Gastrocnemius medialis (tissue), 4 donors: Measurements from ENCODE around the gene CREBBP.

Experiments
- POLR2A ChIP-seq, 2 donors: fragments of 450-650 bp; IDR thresholded peaks; one replicate each; pipeline ENCODE4 v1.6.1; 2017; ENCODE audit warnings: antibody characterized with exemption in 2 of 2, mild to moderate bottlenecking in 2 of 2, moderate library complexity in 2 of 2
- TF ChIP-seq, protein P1 (sequence below), 5 experiments: fragments of 450-650 bp in 3 of 5; fragments of 200-600 bp in 2 of 5; sonication (generic) in 2 of 5; IDR thresholded peaks in 4 of 5; conservative IDR thresholded peaks in 1 of 5; 1 replicate in 4 of 5; 2 replicates in 1 of 5; pipeline ENCODE4 v1.5.1; 2016 to 2019; ENCODE audit warnings: antibody characterized with exemption in 5 of 5, mild to moderate bottlenecking in 3 of 5, moderate library complexity in 3 of 5

DNA sequence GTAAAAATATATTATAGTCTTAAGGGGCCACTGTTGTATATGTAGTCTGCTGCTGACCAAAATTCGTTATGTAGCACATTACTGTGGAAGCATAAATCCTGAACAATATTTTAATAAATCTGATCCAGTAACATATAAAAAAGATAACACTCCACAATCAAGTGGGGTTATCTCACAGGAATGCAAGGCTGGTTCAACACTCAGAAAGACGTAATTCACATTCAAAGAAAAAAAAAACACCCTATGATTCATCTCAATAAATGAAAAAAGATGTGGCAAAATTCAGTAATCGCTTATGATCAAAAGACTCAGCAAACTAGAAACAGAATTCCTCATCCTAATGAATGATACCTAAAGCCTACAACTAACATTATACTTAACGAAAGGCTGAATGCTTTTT, 47.8 kb downstream of the CREBBP start:
- TF ChIP-seq, protein P1, sequence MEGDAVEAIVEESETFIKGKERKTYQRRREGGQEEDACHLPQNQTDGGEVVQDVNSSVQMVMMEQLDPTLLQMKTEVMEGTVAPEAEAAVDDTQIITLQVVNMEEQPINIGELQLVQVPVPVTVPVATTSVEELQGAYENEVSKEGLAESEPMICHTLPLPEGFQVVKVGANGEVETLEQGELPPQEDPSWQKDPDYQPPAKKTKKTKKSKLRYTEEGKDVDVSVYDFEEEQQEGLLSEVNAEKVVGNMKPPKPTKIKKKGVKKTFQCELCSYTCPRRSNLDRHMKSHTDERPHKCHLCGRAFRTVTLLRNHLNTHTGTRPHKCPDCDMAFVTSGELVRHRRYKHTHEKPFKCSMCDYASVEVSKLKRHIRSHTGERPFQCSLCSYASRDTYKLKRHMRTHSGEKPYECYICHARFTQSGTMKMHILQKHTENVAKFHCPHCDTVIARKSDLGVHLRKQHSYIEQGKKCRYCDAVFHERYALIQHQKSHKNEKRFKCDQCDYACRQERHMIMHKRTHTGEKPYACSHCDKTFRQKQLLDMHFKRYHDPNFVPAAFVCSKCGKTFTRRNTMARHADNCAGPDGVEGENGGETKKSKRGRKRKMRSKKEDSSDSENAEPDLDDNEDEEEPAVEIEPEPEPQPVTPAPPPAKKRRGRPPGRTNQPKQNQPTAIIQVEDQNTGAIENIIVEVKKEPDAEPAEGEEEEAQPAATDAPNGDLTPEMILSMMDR (IDR thresholded peaks at IDR 0.05 in 4 of 5, conservative IDR thresholded peaks at IDR 0.05 in 1 of 5) = no peak
- no peak for TF ChIP-seq POLR2A (IDR thresholded peaks at IDR 0.05)
